ENCODE data around the gene HBS1L.

The HBS1L gene

DNA sequence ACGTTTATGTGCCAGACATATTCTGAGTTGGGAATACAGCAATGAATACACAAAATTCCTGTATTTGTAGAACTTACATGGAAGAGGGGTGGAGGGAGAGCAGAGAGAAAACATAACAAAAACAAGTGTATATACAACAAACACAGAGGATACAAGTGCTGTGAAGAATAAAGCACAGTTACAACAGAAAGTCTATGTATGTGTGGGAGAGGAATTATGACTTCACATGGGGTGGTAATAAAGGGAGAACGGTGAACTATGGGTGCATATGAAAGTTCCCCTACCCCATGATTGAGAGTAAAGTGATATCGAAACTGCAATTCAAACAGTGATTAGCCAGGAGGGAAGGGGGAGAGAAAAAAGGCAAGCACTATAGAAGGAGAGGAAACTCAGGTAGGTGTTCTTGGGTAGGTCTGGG is 24.6 kb downstream of the HBS1L start:
- Histone ChIP-seq H4K91ac (ENCODE audit: low read depth, low read length) (no peak overlapping the region), H3K36me3 (ENCODE audit: control insufficient read depth in 1 of 2, insufficient read depth in 2 of 2, low read length in 2 of 2) (peaks cover 3 to 4% of the 10 kb centered on the region in 2 experiments), H2BK5ac (ENCODE audit: low read depth, low read length, poor library complexity) (no peak overlapping the region), H3K27me3 (ENCODE audit: insufficient read depth, low read length) (no peaks in the 10 kb centered on the region), H3K18ac (ENCODE audit: low read length) (no peak overlapping the region), H3K4me3 (ENCODE audit: low read depth, low read length) (no peak overlapping the region), H3K14ac (ENCODE audit: low read length) (no peak overlapping the region), H3K9me3 (ENCODE audit: insufficient read depth, low read depth, low read length) (no peaks in the 10 kb centered on the region), H3K27ac (ENCODE audit: low read depth, low read length) (no peak overlapping the region), H3K9ac (ENCODE audit: low read length) (no peak overlapping the region), H2BK120ac (ENCODE audit: insufficient read depth, low read length, poor library complexity) (no peak overlapping the region), H4K8ac (ENCODE audit: low read depth, low read length) (no peak overlapping the region), H3K79me2 (ENCODE audit: control insufficient read depth, insufficient read depth, low read length, poor library complexity) (no peaks in the 10 kb centered on the region), H3K79me1 (ENCODE audit: low read length) (no peaks in the 10 kb centered on the region), H2BK12ac (ENCODE audit: low read length) (no peak overlapping the region), H2AK5ac (ENCODE audit: low read length) (no peak overlapping the region), H2AFZ (ENCODE audit: insufficient read depth, low read length, poor library complexity) (no peak overlapping the region), H3K4ac (ENCODE audit: low read depth, low read length) (no peak overlapping the region), H3K4me2 (ENCODE audit: low read length) (no peak overlapping the region), H3K23ac (ENCODE audit: low read length) (no peak overlapping the region), H3K4me1 (ENCODE audit: control insufficient read depth in 1 of 2, insufficient read depth in 2 of 2, low read length in 2 of 2) (no peaks in the 10 kb centered on the region), H4K12ac (ENCODE audit: low read depth, low read length) (no peak overlapping the region)
- no peak for DNase-seq
- WGBS (ENCODE audit: extremely low coverage, insufficient coverage, insufficient read length): no CpG with 5 or more reads among the region's 3 CpGs

DNA sequence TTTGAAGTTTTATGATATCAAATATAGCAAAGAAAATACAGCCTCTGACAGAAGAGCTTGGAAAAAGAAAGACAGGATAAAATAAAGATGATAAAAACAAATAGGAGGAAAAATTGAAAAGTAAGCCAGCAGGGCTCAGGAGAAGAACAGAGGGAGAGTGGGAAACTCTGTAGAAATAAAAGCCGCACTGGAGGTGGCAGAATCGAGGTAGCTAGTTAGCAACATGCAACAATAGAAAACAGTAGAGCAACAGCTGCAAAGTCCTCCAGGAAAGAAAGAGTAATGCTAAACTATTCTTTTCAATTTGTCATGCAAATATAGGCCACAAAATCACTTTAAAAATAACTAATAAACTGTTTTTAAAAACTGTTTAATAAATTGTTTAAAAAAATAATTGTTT is 28.8 kb downstream of the HBS1L start:
- peaks cover 1 to 3% of the 10 kb centered on the region in 2 experiments for H3K36me3 ChIP-seq (ENCODE audit: control insufficient read depth in 1 of 2, insufficient read depth in 2 of 2, low read length in 2 of 2)
- H3K4me2 ChIP-seq (ENCODE audit: low read length): no peak overlapping the region
- no peak overlapping the region for H4K91ac ChIP-seq (ENCODE audit: low read depth, low read length)
- H3K9me3 ChIP-seq (ENCODE audit: insufficient read depth, low read depth, low read length): no peaks in the 10 kb centered on the region
- no peak overlapping the region for H3K4me3 ChIP-seq (ENCODE audit: low read depth, low read length)
- no peak overlapping the region for H4K12ac ChIP-seq (ENCODE audit: low read depth, low read length)
- no peaks in the 10 kb centered on the region for H3K4me1 ChIP-seq (ENCODE audit: control insufficient read depth in 1 of 2, insufficient read depth in 2 of 2, low read length in 2 of 2)
- H3K14ac ChIP-seq (ENCODE audit: low read length): no peak overlapping the region
- no peaks in the 10 kb centered on the region for H3K79me1 ChIP-seq (ENCODE audit: low read length)
- H3K27me3 ChIP-seq (ENCODE audit: insufficient read depth, low read length): no peaks in the 10 kb centered on the region
- no peak overlapping the region for H3K18ac ChIP-seq (ENCODE audit: low read length)
- H4K8ac ChIP-seq (ENCODE audit: low read depth, low read length): no peak overlapping the region
- no peak overlapping the region for H2AFZ ChIP-seq (ENCODE audit: insufficient read depth, low read length, poor library complexity)
- no peak overlapping the region for H2BK120ac ChIP-seq (ENCODE audit: insufficient read depth, low read length, poor library complexity)
- no peaks in the 10 kb centered on the region for H3K79me2 ChIP-seq (ENCODE audit: control insufficient read depth, insufficient read depth, low read length, poor library complexity)
- H2BK5ac ChIP-seq (ENCODE audit: low read depth, low read length, poor library complexity): no peak overlapping the region
- no peak for DNase-seq
- H2AK5ac ChIP-seq (ENCODE audit: low read length): no peak overlapping the region
- no peak overlapping the region for H3K23ac ChIP-seq (ENCODE audit: low read length)
- WGBS (ENCODE audit: extremely low coverage, insufficient coverage, insufficient read length): no CpG with 5 or more reads among the region's 2 CpGs
- H3K9ac ChIP-seq (ENCODE audit: low read length): no peak overlapping the region
- H2BK12ac ChIP-seq (ENCODE audit: low read length): no peak overlapping the region
- H3K27ac ChIP-seq (ENCODE audit: low read depth, low read length): no peak overlapping the region
- H3K4ac ChIP-seq (ENCODE audit: low read depth, low read length): no peak overlapping the region

DNA sequence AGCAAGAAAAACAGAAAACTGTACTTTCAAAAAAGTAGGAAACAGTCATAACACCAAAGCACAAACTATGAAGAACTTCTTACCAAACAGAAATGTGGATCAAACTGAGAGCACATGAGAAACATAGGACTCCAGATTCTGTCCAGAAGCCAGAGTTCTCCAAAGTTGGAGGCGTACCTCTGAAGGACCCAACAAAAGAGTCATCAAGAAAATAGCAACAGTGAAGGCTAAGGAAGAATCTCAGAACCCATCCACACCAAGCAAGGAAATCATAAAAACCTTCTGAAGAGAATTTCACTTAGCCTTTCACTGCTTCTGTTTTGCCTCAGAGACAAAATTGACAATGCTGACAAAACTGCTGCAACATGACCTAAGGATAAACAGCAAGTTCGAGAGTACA is 29.4 kb downstream of the HBS1L start:
- no peaks in the 10 kb centered on the region for H3K79me1 ChIP-seq (ENCODE audit: low read length)
- no peak overlapping the region for H2BK5ac ChIP-seq (ENCODE audit: low read depth, low read length, poor library complexity)
- no peak overlapping the region for H4K91ac ChIP-seq (ENCODE audit: low read depth, low read length)
- no peaks in the 10 kb centered on the region for H3K27me3 ChIP-seq (ENCODE audit: insufficient read depth, low read length)
- H3K4me1 ChIP-seq (ENCODE audit: control insufficient read depth in 1 of 2, insufficient read depth in 2 of 2, low read length in 2 of 2): no peaks in the 10 kb centered on the region
- no peaks in the 10 kb centered on the region for H3K79me2 ChIP-seq (ENCODE audit: control insufficient read depth, insufficient read depth, low read length, poor library complexity)
- H3K18ac ChIP-seq (ENCODE audit: low read length): no peak overlapping the region
- no peak overlapping the region for H4K12ac ChIP-seq (ENCODE audit: low read depth, low read length)
- H3K36me3 ChIP-seq (ENCODE audit: control insufficient read depth in 1 of 2, insufficient read depth in 2 of 2, low read length in 2 of 2): peaks cover 0 to 3% of the 10 kb centered on the region in 2 experiments
- H3K14ac ChIP-seq (ENCODE audit: low read length): no peak overlapping the region
- H3K23ac ChIP-seq (ENCODE audit: low read length): no peak overlapping the region
- H2AK5ac ChIP-seq (ENCODE audit: low read length): no peak overlapping the region
- H3K9ac ChIP-seq (ENCODE audit: low read length): no peak overlapping the region
- H3K4me2 ChIP-seq (ENCODE audit: low read length): no peak overlapping the region
- H3K9me3 ChIP-seq (ENCODE audit: insufficient read depth, low read depth, low read length): no peaks in the 10 kb centered on the region
- H2BK12ac ChIP-seq (ENCODE audit: low read length): no peak overlapping the region
- H2AFZ ChIP-seq (ENCODE audit: insufficient read depth, low read length, poor library complexity): no peak overlapping the region
- no peak overlapping the region for H2BK120ac ChIP-seq (ENCODE audit: insufficient read depth, low read length, poor library complexity)
- WGBS (ENCODE audit: extremely low coverage, insufficient coverage, insufficient read length): no CpG with 5 or more reads among the region's 2 CpGs
- no peak overlapping the region for H3K4me3 ChIP-seq (ENCODE audit: low read depth, low read length)
- H4K8ac ChIP-seq (ENCODE audit: low read depth, low read length): no peak overlapping the region
- H3K4ac ChIP-seq (ENCODE audit: low read depth, low read length): no peak overlapping the region
- DNase-seq: no peak
- no peak overlapping the region for H3K27ac ChIP-seq (ENCODE audit: low read depth, low read length)

GRCh38 chr6:135022050-135022697 is 32.4 kb downstream of the HBS1L start:
- H2AK5ac ChIP-seq (ENCODE audit: low read length): no peak overlapping the region
- no peak overlapping the region for H3K27ac ChIP-seq (ENCODE audit: low read depth, low read length)
- H3K79me2 ChIP-seq (ENCODE audit: control insufficient read depth, insufficient read depth, low read length, poor library complexity): no peaks in the 10 kb centered on the region
- H3K4ac ChIP-seq (ENCODE audit: low read depth, low read length): no peak overlapping the region
- no peaks in the 10 kb centered on the region for H3K27me3 ChIP-seq (ENCODE audit: insufficient read depth, low read length)
- H3K36me3 ChIP-seq (ENCODE audit: control insufficient read depth in 1 of 2, insufficient read depth in 2 of 2, low read length in 2 of 2): no peaks in the 10 kb centered on the region
- no peak overlapping the region for H2AFZ ChIP-seq (ENCODE audit: insufficient read depth, low read length, poor library complexity)
- DNase-seq: no peak
- no peak overlapping the region for H2BK5ac ChIP-seq (ENCODE audit: low read depth, low read length, poor library complexity)
- no peak overlapping the region for H2BK12ac ChIP-seq (ENCODE audit: low read length)
- no peaks in the 10 kb centered on the region for H3K4me1 ChIP-seq (ENCODE audit: control insufficient read depth in 1 of 2, insufficient read depth in 2 of 2, low read length in 2 of 2)
- no peak overlapping the region for H4K8ac ChIP-seq (ENCODE audit: low read depth, low read length)
- no peak overlapping the region for H3K4me2 ChIP-seq (ENCODE audit: low read length)
- no peak overlapping the region for H4K91ac ChIP-seq (ENCODE audit: low read depth, low read length)
- no peak overlapping the region for H3K4me3 ChIP-seq (ENCODE audit: low read depth, low read length)
- H2BK120ac ChIP-seq (ENCODE audit: insufficient read depth, low read length, poor library complexity): no peak overlapping the region
- no peak overlapping the region for H3K9ac ChIP-seq (ENCODE audit: low read length)
- H3K23ac ChIP-seq (ENCODE audit: low read length): no peak overlapping the region
- no peaks in the 10 kb centered on the region for H3K9me3 ChIP-seq (ENCODE audit: insufficient read depth, low read depth, low read length)
- no peaks in the 10 kb centered on the region for H3K79me1 ChIP-seq (ENCODE audit: low read length)
- H3K18ac ChIP-seq (ENCODE audit: low read length): no peak overlapping the region
- H3K14ac ChIP-seq (ENCODE audit: low read length): no peak overlapping the region
- H4K12ac ChIP-seq (ENCODE audit: low read depth, low read length): no peak overlapping the region
- no CpG with 5 or more reads among the region's 2 CpGs for WGBS (ENCODE audit: extremely low coverage, insufficient coverage, insufficient read length)

All from trophoblast cell (in vitro differentiated cells and primary cell).